NCI-H1048 (cell line): Measurements from ENCODE around the gene FBXO21.

Experiments used
- DNase-seq: peaks from one replicate; lab custom pipeline; 2025; lab: John Stamatoyannopoulos, UW

The FBXO21 gene

GRCh38 chr12:117162633-117163032 is 27.6 kb downstream of the FBXO21 start:
- DNase-seq, result no peak

GRCh38 chr12:117162167-117162539 is 28.1 kb downstream of the FBXO21 start:
- DNase-seq, result no peak

GRCh38 chr12:117161460-117162166 is 28.7 kb downstream of the FBXO21 start:
- no peak for DNase-seq

GRCh38 chr12:117159674-117160073 is 30.6 kb downstream of the FBXO21 start:
- no peak for DNase-seq

GRCh38 chr12:117158911-117159553 is 31.2 kb downstream of the FBXO21 start:
- DNase-seq, result no peak

- no peak for DNase-seq
Observed at GRCh38 chr12:117158096-117158495, 32.2 kb downstream of the FBXO21 start.

- DNase-seq, result peak; percentile 81
Observed at GRCh38 chr12:117155278-117156060, 34.8 kb downstream of the FBXO21 start.

GRCh38 chr12:117152793-117153775 is 37.2 kb downstream of the FBXO21 start:
- no peak for DNase-seq

GRCh38 chr12:117151403-117152031 is 38.8 kb downstream of the FBXO21 start:
- no peak for DNase-seq

- no peak for DNase-seq
Observed at GRCh38 chr12:117149431-117149830, 40.8 kb downstream of the FBXO21 start.

GRCh38 chr12:117148642-117149041 is 41.6 kb downstream of the FBXO21 start:
- DNase-seq, result no peak

- no peak for DNase-seq
Observed at GRCh38 chr12:117147639-117148038, 42.6 kb downstream of the FBXO21 start.

GRCh38 chr12:117145597-117146154 is 44.6 kb downstream of the FBXO21 start:
- DNase-seq, result no peak

GRCh38 chr12:117144599-117144998 is 45.7 kb downstream of the FBXO21 start:
- DNase-seq, result no peak

- DNase-seq, result no peak
Observed at GRCh38 chr12:117143008-117143532, 47.2 kb downstream of the FBXO21 start.

- no peak for DNase-seq
Observed at GRCh38 chr12:117142094-117142493, 48.2 kb downstream of the FBXO21 start.

GRCh38 chr12:117141097-117141898 is 49.0 kb downstream of the FBXO21 start:
- DNase-seq, result no peak

GRCh38 chr12:117140397-117141096 is 49.7 kb downstream of the FBXO21 start:
- no peak for DNase-seq

GRCh38 chr12:117139025-117139717 is 51.1 kb downstream of the FBXO21 start:
- no peak for DNase-seq
